ENCODE results near the gene VAC14. TPM values are rescaled to one million over a fixed set of nuclear protein-coding genes. Genes with fewer than 3 reads are reported as not detected.

VAC14 gene
- total RNA-seq, 1 experiment from 2014 or later = 49.9 TPM

- no peak overlapping the region for H3K23ac ChIP-seq (ENCODE audit: insufficient read length, low read depth, low read length)
- H3K56ac ChIP-seq (ENCODE audit: insufficient read length, low read depth, low read length) = no peak overlapping the region
- no peaks in the 10 kb centered on the region for H3K23me2 ChIP-seq (ENCODE audit: insufficient read length, low read depth, low read length, poor library complexity, severe bottlenecking)
- H3K14ac ChIP-seq (ENCODE audit: insufficient read depth, low read length) = no peak overlapping the region
- H3K4ac ChIP-seq (ENCODE audit: low read depth, low read length) = no peak overlapping the region
- no peak overlapping the region for H2BK20ac ChIP-seq (ENCODE audit: low read depth, low read length, poor library complexity, severe bottlenecking)
- H3K9ac ChIP-seq (ENCODE audit: extremely low read depth, insufficient read length, low read length) = no peak overlapping the region
- H4K8ac ChIP-seq (replicated peaks; ENCODE audit: insufficient read length, low read depth, low read length) = no peak overlapping the region
- H3K27ac ChIP-seq (ENCODE audit: insufficient read length, low read depth, low read length) = no peak overlapping the region
- no peak overlapping the region for H3K18ac ChIP-seq (ENCODE audit: insufficient read length, low read depth, low read length)
- H3K4me1 ChIP-seq (ENCODE audit: insufficient read depth, low read length) = no peaks in the 10 kb centered on the region
- H3K4me2 ChIP-seq (ENCODE audit: insufficient read depth, insufficient read length, low read length) = no peak overlapping the region
- no peak overlapping the region for H4K91ac ChIP-seq (ENCODE audit: insufficient read length, low read depth, low read length)
- no peak overlapping the region for H2BK12ac ChIP-seq (ENCODE audit: insufficient read length, low read depth, low read length)
- no peak overlapping the region for H2AK5ac ChIP-seq (ENCODE audit: insufficient read length, low read length)
- no peak overlapping the region for H3K27ac Mint-ChIP-seq
- H2BK15ac ChIP-seq (ENCODE audit: low read depth, low read length) = no peak overlapping the region
- DNase-seq = peak; percentile 18
- H4K20me1 ChIP-seq (ENCODE audit: control insufficient read depth, insufficient read depth, insufficient read length) = no peaks in the 10 kb centered on the region
- H3K4me3 Mint-ChIP-seq = no peak overlapping the region
- H3K27me3 ChIP-seq (ENCODE audit: insufficient read depth, low read length) = no peaks in the 10 kb centered on the region
- no peaks in the 10 kb centered on the region for H3K9me3 ChIP-seq (ENCODE audit: control insufficient read depth, low read depth, low read length)
- no peaks in the 10 kb centered on the region for H3K79me2 ChIP-seq (ENCODE audit: insufficient read depth, low read length)
- no peaks in the 10 kb centered on the region for H3K36me3 Mint-ChIP-seq (ENCODE audit: insufficient read depth in 1 of 3, low read depth in 3 of 3)
- H2BK120ac ChIP-seq (ENCODE audit: low read depth, low read length, poor library complexity, severe bottlenecking) = no peak overlapping the region
- peaks cover 56% of the 10 kb centered on the region for H3K27me3 Mint-ChIP-seq (ENCODE audit: low read depth)
- H3K79me1 ChIP-seq (ENCODE audit: insufficient read depth, low read depth, low read length, poor library complexity, severe bottlenecking) = no peaks in the 10 kb centered on the region
- no peak overlapping the region for H4K5ac ChIP-seq (ENCODE audit: insufficient read length, low read depth, low read length)
- no peak overlapping the region for H3T11ph ChIP-seq (ENCODE audit: low read length)
- TF ChIP-seq CTCF (conservative IDR thresholded peaks at IDR 0.05) = peak; percentile 45; the same call in 2 of the 3 replicates
- H3K4me1 Mint-ChIP-seq = 0 out of 4 replicates have a peak, but pooled peaks cover 0 to 3% of the 10 kb centered on the region in 2 experiments
- no peak overlapping the region for H2AFZ ChIP-seq (ENCODE audit: low read length)
- no peak overlapping the region for H2BK5ac ChIP-seq (ENCODE audit: insufficient read length, low read length)
- no peaks in the 10 kb centered on the region for H3K9me3 Mint-ChIP-seq
These were observed 7.4 kb upstream of the VAC14 start for GRCh38 chr16:70808371-70808770.
